HTERT RPE-1 (cell line): ENCODE results near the gene RPL22.

Experiments
- in situ Hi-C: fragments of 300-500 bp; cut with MboI; formaldehyde crosslinking; loops from 4 replicates; pipeline ENCODE4 v1.14.3; 2020; ENCODE audit warnings: low sequenced_read_pairs

Gene RPL22

GRCh38 chr1:6157132-6157527, 42.3 kb downstream of the RPL22 start:
- in situ Hi-C loops = no loop called here

- in situ Hi-C loops = no loop called here
These were observed 44.7 kb downstream of the RPL22 start for GRCh38 chr1:6154525-6155319.

GRCh38 chr1:6152882-6153281, 46.5 kb downstream of the RPL22 start:
- in situ Hi-C loops = no loop called here

- in situ Hi-C loops = no loop called here
These were observed 47.2 kb downstream of the RPL22 start for GRCh38 chr1:6152181-6152580.

- in situ Hi-C loops = no loop called here
These were observed 48.0 kb downstream of the RPL22 start for GRCh38 chr1:6151291-6151822.

- in situ Hi-C loops = no loop called here
These were observed 49.1 kb downstream of the RPL22 start for GRCh38 chr1:6150006-6150938.

GRCh38 chr1:6149597-6149996, 49.8 kb downstream of the RPL22 start:
- in situ Hi-C loops = no loop called here

- in situ Hi-C loops = no loop called here
These were observed 50.7 kb downstream of the RPL22 start for GRCh38 chr1:6148497-6149241.

- in situ Hi-C loops = no loop called here
These were observed 53.5 kb downstream of the RPL22 start for GRCh38 chr1:6145864-6146410.

GRCh38 chr1:6145396-6145750, 54.0 kb downstream of the RPL22 start:
- in situ Hi-C loops = no loop called here

- in situ Hi-C loops = no loop called here
These were observed 54.6 kb downstream of the RPL22 start for GRCh38 chr1:6144647-6145395.

- in situ Hi-C loops = no loop called here
These were observed 55.2 kb downstream of the RPL22 start for GRCh38 chr1:6144175-6144574.

GRCh38 chr1:6143395-6143794, 56.0 kb downstream of the RPL22 start:
- in situ Hi-C loops = no loop called here

- in situ Hi-C loops = no loop called here
These were observed 56.7 kb downstream of the RPL22 start for GRCh38 chr1:6142734-6143133.

- in situ Hi-C loops = no loop called here
These were observed 57.3 kb downstream of the RPL22 start for GRCh38 chr1:6142036-6142621.

GRCh38 chr1:6141592-6141991, 57.8 kb downstream of the RPL22 start:
- in situ Hi-C loops = no loop called here

- in situ Hi-C loops = no loop called here
These were observed 59.0 kb downstream of the RPL22 start for GRCh38 chr1:6140413-6140812.

GRCh38 chr1:6137758-6138157, 61.6 kb downstream of the RPL22 start:
- in situ Hi-C loops = no loop called here

- in situ Hi-C loops = no loop called here
These were observed 62.7 kb downstream of the RPL22 start for GRCh38 chr1:6136516-6137220.
